Body of pancreas (tissue), 4 donors: ENCODE results near the gene UBE2E2. TPM values are rescaled to one million over a fixed set of nuclear protein-coding genes. Genes with fewer than 3 reads are reported as not detected.

Experiments
- ATAC-seq: fragments of 150-250 bp; one replicate; pipeline ENCODE4 v1.9.1; 2016
- DNase-seq, 4 donors: peaks; one replicate each; pipeline ENCODE4 v3.0.0-alpha.2; 2019
- H3K27ac ChIP-seq, 4 donors: fragments of 200-600 bp; sonication (generic); 1 replicate in 3 of 4; 2 replicates in 1 of 4; pipeline versions ENCODE4 v1.5.1 to v1.6.1; 2016 to 2019; ENCODE audit warnings: mild to moderate bottlenecking in 1 of 4, mixed read lengths in 1 of 4, moderate library complexity in 1 of 4
- H3K27me3 ChIP-seq, 2 donors: fragments of 200-600 bp; sonication (generic); one replicate each; pipeline ENCODE4 v1.6.0; 2016; ENCODE audit warnings: mild to moderate bottlenecking in 1 of 2
- H3K36me3 ChIP-seq, 2 donors: fragments of 200-600 bp; sonication (generic); replicated peaks in 1 of 2; 2 replicates each; pipeline ENCODE4 v1.5.1; 2016; ENCODE audit warnings: low read depth in 2 of 2; ENCODE audit not compliant: insufficient read depth in 1 of 2
- H3K4me1 ChIP-seq: fragments of 200-600 bp; sonication (generic); one replicate; pipeline ENCODE4 v1.6.0; 2016
- H3K4me3 ChIP-seq, 2 donors: fragments of 200-600 bp; sonication (generic); 1 replicate in 1 of 2; 2 replicates in 1 of 2; pipeline ENCODE4 v1.5.1; 2016 to 2019
- H3K9me3 ChIP-seq, 3 donors: fragments of 200-600 bp; sonication (generic); 1 replicate in 2 of 3; 2 replicates in 1 of 3; pipeline ENCODE4 v1.5.1; 2016
- CTCF ChIP-seq, 7 experiments: fragments of 450-650 bp in 4 of 7; fragments of 200-600 bp in 3 of 7; sonication (generic) in 3 of 7; IDR thresholded peaks; one replicate each; pipeline ENCODE4 v1.5.1; 2016 to 2019; ENCODE audit warnings: antibody characterized with exemption in 7 of 7
- POLR2A ChIP-seq, 3 donors: fragments of 450-650 bp; IDR thresholded peaks; one replicate each; pipeline ENCODE4 v1.6.1; 2016; ENCODE audit warnings: antibody characterized with exemption in 3 of 3, mild to moderate bottlenecking in 2 of 3
- WGBS, 2 donors: methylation state at CpG; one replicate each; pipeline ENCODE4 v1.1.5; 2017; 5-methylcytosine and 5-hydroxymethylcytosine counted together
- intact Hi-C: fragments of 100-400 bp; cut with DNase I; formaldehyde crosslinking; loops from one replicate; pipeline ENCODE4 v1.15.1; 2023
- total RNA-seq, 2 donors: library from RNA; depleted of rRNA; stranded (reverse); fragments of >200 nt; gene quantifications; one replicate each; pipeline ENCODE4 v1.1.0, GENCODE V29; 2016

UBE2E2 gene
- total RNA-seq, 2 donors from 2014 or later = 7.8 to 23.7 TPM

- Histone ChIP-seq H3K4me3 (no peak overlapping the region), H3K27me3 (no peaks in the 10 kb centered on the region), H3K27ac (no peak overlapping the region), H3K9me3 (peaks cover 0 to 6% (median 0%) of the 10 kb centered on the region in 3 donors), H3K36me3 (no peaks in the 10 kb centered on the region), H3K4me1 (no peaks in the 10 kb centered on the region)
- intact Hi-C loops = no loop called here
- WGBS, 2 donors = 94 to 97% methylated on average over 7 to 8 of the region's 8 CpGs
- DNase-seq (no peak), ATAC-seq (no peak)
- TF ChIP-seq POLR2A (IDR thresholded peaks at IDR 0.05) = no peak
Observed at GRCh38 chr3:23480329-23480714, 277.2 kb downstream of the UBE2E2 start.

- no peak overlapping the region for H3K27ac ChIP-seq
- peaks cover 0 to 6% (median 0%) of the 10 kb centered on the region in 3 donors for H3K9me3 ChIP-seq
- no peak for TF ChIP-seq CTCF (IDR thresholded peaks at IDR 0.05)
- no peak for TF ChIP-seq POLR2A (IDR thresholded peaks at IDR 0.05)
- H3K36me3 ChIP-seq = no peaks in the 10 kb centered on the region
- WGBS, 2 donors = 89 to 94% methylated on average over 5 of the region's 5 CpGs
- H3K4me3 ChIP-seq = no peak overlapping the region
- ATAC-seq (no peak), DNase-seq (no peak)
- no peaks in the 10 kb centered on the region for H3K27me3 ChIP-seq
- intact Hi-C loops = no loop called here
- no peaks in the 10 kb centered on the region for H3K4me1 ChIP-seq
Observed at GRCh38 chr3:23481011-23481615, 278.0 kb downstream of the UBE2E2 start.

GRCh38 chr3:23481616-23482278 is 278.6 kb downstream of the UBE2E2 start:
- no peak overlapping the region for H3K27ac ChIP-seq
- 61 to 66% methylated on average over 3 of the region's 3 CpGs for WGBS, 2 donors
- H3K36me3 ChIP-seq = no peaks in the 10 kb centered on the region
- ATAC-seq = no peak
- no peak overlapping the region for H3K4me3 ChIP-seq
- H3K9me3 ChIP-seq = peaks cover 0 to 6% (median 0%) of the 10 kb centered on the region in 3 donors
- intact Hi-C loops = no loop called here
- DNase-seq = no peak
- no peaks in the 10 kb centered on the region for H3K4me1 ChIP-seq
- no peaks in the 10 kb centered on the region for H3K27me3 ChIP-seq
- TF ChIP-seq CTCF (IDR thresholded peaks at IDR 0.05) = no peak
- no peak for TF ChIP-seq POLR2A (IDR thresholded peaks at IDR 0.05)

GRCh38 chr3:23484386-23484785 is 281.3 kb downstream of the UBE2E2 start:
- DNase-seq = no peak
- Histone ChIP-seq H3K27ac (no peak overlapping the region), H3K36me3 (no peaks in the 10 kb centered on the region), H3K27me3 (no peaks in the 10 kb centered on the region), H3K9me3 (peaks cover 0 to under 1% (median 0%) of the 10 kb centered on the region in 3 donors), H3K4me1 (no peaks in the 10 kb centered on the region), H3K4me3 (no peak overlapping the region)
- no peak for ATAC-seq
- TF ChIP-seq POLR2A (IDR thresholded peaks at IDR 0.05) = no peak
- TF ChIP-seq CTCF (IDR thresholded peaks at IDR 0.05) = no peak
- intact Hi-C loops = no loop called here
- WGBS, 2 donors = 81 to 98% methylated on average over 4 of the region's 4 CpGs

- intact Hi-C loops = no loop called here
- Histone ChIP-seq H3K27me3 (no peaks in the 10 kb centered on the region), H3K9me3 (no peaks in the 10 kb centered on the region), H3K36me3 (no peaks in the 10 kb centered on the region), H3K4me1 (no peaks in the 10 kb centered on the region), H3K27ac (no peak overlapping the region), H3K4me3 (no peak overlapping the region)
- WGBS, 2 donors = 89 to 94% methylated on average over 6 of the region's 6 CpGs
- no peak for TF ChIP-seq CTCF (IDR thresholded peaks at IDR 0.05)
- no peak for TF ChIP-seq POLR2A (IDR thresholded peaks at IDR 0.05)
- ATAC-seq (no peak), DNase-seq (no peak)
Observed at GRCh38 chr3:23485922-23486321, 282.8 kb downstream of the UBE2E2 start.
